Gastroesophageal sphincter (tissue), 4 donors: Measurements from ENCODE around the gene RUNX2. TPM values are rescaled to one million over a fixed set of nuclear protein-coding genes. Genes with fewer than 3 reads are reported as not detected.

ENCODE experiments used
- ATAC-seq: fragments of 150-250 bp; one replicate; pipeline ENCODE4 v1.9.1; 2016; ENCODE audit warnings: mild to moderate bottlenecking, moderate library complexity
- H3K27ac ChIP-seq, 4 donors: fragments of 200-600 bp; sonication (generic) in 3 of 4; 1 replicate in 3 of 4; 2 replicates in 1 of 4; pipeline ENCODE4 v1.5.1; 2016 to 2019
- H3K27me3 ChIP-seq: fragments of 200-600 bp; sonication (generic); one replicate; pipeline ENCODE4 v1.5.1; 2019
- H3K36me3 ChIP-seq, 2 donors: fragments of 200-600 bp; sonication (generic); one replicate each; pipeline ENCODE4 v1.5.1; 2019; ENCODE audit warnings: control low read depth in 1 of 2
- H3K4me1 ChIP-seq, 3 donors: fragments of 200-600 bp; sonication (generic); 1 replicate in 2 of 3; 2 replicates in 1 of 3; pipeline ENCODE4 v1.5.1; 2016 to 2019; ENCODE audit warnings: control low read depth in 2 of 3
- H3K4me3 ChIP-seq, 2 donors: fragments of 200-600 bp; sonication (generic); one replicate each; pipeline ENCODE4 v1.5.1; 2019; ENCODE audit warnings: mild to moderate bottlenecking in 1 of 2, moderate library complexity in 1 of 2
- H3K9me3 ChIP-seq, 3 donors: fragments of 200-600 bp; sonication (generic); one replicate each; pipeline ENCODE4 v1.5.1; 2017 to 2019; ENCODE audit warnings: control low read depth in 2 of 3
- EP300 ChIP-seq: sonication (generic); formaldehyde crosslinking; IDR thresholded peaks from one replicate; pipeline ENCODE4 v1.6.1; 2017; ENCODE audit warnings: antibody characterized with exemption, mild to moderate bottlenecking
- POLR2A ChIP-seq, 2 donors: fragments of 450-650 bp; IDR thresholded peaks; one replicate each; pipeline ENCODE4 v1.6.1; 2017; ENCODE audit warnings: antibody characterized with exemption in 2 of 2, mild to moderate bottlenecking in 2 of 2, moderate library complexity in 1 of 2
- POLR2AphosphoS5 ChIP-seq: sonication (generic); formaldehyde crosslinking; IDR thresholded peaks from one replicate; pipeline ENCODE4 v1.6.1; 2017; ENCODE audit warnings: antibody characterized with exemption
- WGBS, 2 donors: methylation state at CpG; one replicate each; pipeline ENCODE4 v1.1.5; 2018; ENCODE audit warnings: low coverage in 1 of 2; 5-methylcytosine and 5-hydroxymethylcytosine counted together
- total RNA-seq, 4 donors: library from RNA; depleted of rRNA; stranded (reverse); fragments of >200 nt; gene quantifications; one replicate each; pipeline ENCODE4 v1.1.0, GENCODE V29; 2016
- TF ChIP-seq, protein P1 (sequence below), 4 experiments: fragments of 200-600 bp in 2 of 4; fragments of 450-650 bp in 2 of 4; sonication (generic) in 1 of 4; IDR thresholded peaks; one replicate each; pipeline ENCODE4 v1.5.1; 2017 to 2019; ENCODE audit warnings: antibody characterized with exemption in 4 of 4, mild to moderate bottlenecking in 2 of 4, moderate library complexity in 2 of 4

The RUNX2 gene
- total RNA-seq, 4 donors from 2014 or later: 0.16 to 0.94 (median 0.65) TPM

DNA sequence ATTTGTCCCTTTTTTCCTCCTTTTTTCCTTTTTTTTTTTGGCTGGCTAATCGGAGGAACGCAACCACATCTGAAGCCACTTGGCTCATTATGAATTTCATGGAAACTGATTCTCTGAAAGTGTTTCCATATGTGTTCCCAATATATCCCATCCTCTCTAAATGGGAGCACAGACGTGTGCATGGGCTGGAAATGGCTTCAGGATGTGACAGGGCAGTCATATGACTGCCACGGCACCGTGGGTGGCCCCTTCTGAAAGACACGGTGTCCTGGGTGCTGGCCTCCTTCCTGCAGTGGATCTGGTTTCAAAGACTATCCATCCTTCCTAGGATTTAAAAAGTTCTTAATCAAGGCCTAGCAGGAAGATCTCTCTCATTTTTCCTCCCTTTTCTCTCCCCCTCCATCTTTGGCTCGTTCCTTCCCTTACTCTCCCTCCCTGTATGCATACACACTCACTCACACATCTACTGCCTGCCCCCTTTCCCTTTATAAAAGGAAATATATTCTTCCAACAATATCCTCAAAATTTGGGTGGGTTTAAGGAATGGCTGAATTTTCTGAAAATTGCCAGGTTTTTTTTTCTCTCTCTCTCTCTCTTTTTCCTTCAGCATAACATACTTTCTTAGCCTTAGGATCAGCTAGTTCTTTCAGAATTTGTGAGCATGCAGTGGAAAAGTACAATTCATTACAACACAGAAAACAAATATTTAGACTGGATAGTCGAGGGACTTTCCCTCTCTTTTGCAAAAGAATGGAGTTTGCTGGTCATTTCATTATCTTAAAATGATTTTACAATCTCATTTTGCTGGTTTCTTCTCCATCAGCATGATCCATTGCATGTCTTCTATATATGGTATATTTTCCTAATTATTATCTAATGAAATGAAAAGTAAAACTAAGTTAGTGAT lies 210.8 kb downstream of the RUNX2 start:
- H3K9me3 ChIP-seq: no peaks in the 10 kb centered on the region
- H3K4me3 ChIP-seq: no peak overlapping the region
- H3K27ac ChIP-seq: no peak overlapping the region
- WGBS, 2 donors: 44 to 52% methylated on average over 7 to 8 of the region's 8 CpGs
- H3K27me3 ChIP-seq: no peaks in the 10 kb centered on the region
- H3K36me3 ChIP-seq: no peaks in the 10 kb centered on the region
- no peak for TF ChIP-seq EP300
- no peak for ATAC-seq
- H3K4me1 ChIP-seq: no peaks in the 10 kb centered on the region

DNA sequence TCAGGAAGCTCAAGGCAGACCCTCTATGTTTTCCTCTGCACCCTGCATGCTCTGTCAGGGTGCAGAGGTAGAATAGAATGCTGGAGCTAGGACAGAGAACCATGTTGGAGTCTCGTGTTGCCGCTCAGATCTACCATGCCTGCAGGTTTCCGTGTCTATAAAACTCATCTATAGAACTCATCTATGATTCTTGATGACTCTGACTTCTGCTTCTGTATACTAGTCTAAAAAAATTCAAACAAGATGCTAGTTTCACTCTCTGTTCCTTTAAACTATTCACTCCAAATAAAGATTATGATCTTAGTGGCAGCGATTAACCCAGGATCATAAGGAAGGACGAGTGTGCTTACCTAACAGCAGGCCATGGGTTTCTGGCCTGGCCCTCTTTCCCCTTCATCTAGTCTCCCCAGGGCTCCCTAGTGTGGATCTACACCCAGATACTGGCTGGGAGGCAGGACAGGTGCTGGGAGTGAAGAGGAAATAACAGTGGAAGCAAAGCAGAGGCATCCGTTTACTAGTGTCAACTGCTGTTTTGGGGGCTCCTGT lies 212.3 kb downstream of the RUNX2 start:
- no peak overlapping the region for H3K4me3 ChIP-seq
- H3K36me3 ChIP-seq: no peaks in the 10 kb centered on the region
- H3K4me1 ChIP-seq: no peaks in the 10 kb centered on the region
- WGBS, 2 donors: 81 to 84% methylated on average over 5 to 6 of the region's 6 CpGs
- H3K27ac ChIP-seq: no peak overlapping the region
- no peak for ATAC-seq
- no peak for TF ChIP-seq POLR2A (IDR thresholded peaks at IDR 0.05)
- TF ChIP-seq POLR2AphosphoS5: no peak
- no peak for TF ChIP-seq EP300
- TF ChIP-seq, protein P1, sequence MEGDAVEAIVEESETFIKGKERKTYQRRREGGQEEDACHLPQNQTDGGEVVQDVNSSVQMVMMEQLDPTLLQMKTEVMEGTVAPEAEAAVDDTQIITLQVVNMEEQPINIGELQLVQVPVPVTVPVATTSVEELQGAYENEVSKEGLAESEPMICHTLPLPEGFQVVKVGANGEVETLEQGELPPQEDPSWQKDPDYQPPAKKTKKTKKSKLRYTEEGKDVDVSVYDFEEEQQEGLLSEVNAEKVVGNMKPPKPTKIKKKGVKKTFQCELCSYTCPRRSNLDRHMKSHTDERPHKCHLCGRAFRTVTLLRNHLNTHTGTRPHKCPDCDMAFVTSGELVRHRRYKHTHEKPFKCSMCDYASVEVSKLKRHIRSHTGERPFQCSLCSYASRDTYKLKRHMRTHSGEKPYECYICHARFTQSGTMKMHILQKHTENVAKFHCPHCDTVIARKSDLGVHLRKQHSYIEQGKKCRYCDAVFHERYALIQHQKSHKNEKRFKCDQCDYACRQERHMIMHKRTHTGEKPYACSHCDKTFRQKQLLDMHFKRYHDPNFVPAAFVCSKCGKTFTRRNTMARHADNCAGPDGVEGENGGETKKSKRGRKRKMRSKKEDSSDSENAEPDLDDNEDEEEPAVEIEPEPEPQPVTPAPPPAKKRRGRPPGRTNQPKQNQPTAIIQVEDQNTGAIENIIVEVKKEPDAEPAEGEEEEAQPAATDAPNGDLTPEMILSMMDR (IDR thresholded peaks at IDR 0.05): no peak
- no peaks in the 10 kb centered on the region for H3K9me3 ChIP-seq
- no peaks in the 10 kb centered on the region for H3K27me3 ChIP-seq

DNA sequence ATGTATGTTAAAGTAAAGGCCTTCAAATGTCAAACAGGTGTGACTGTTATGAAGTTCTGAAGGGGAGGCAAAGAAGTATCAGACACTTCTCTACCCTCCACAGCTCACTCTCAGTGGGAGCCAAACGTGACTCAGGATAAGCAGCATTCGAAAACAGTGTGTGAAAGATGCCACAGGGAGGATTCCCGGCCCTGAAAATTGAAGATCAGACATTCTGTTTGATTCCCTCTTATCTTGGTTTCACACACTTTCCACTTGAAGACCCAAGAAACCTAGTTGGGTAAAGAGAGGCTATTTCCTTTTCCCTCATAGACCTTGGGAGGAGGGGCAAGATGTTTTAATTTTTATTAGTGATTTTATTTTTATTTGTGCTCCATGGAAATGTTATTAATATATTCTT lies 213.8 kb downstream of the RUNX2 start:
- Histone ChIP-seq H3K9me3 (no peaks in the 10 kb centered on the region), H3K4me1 (no peaks in the 10 kb centered on the region), H3K27me3 (no peaks in the 10 kb centered on the region), H3K4me3 (no peak overlapping the region), H3K27ac (no peak overlapping the region), H3K36me3 (no peaks in the 10 kb centered on the region)
- TF ChIP-seq, protein P1 (IDR thresholded peaks at IDR 0.05): no peak
- no peak for TF ChIP-seq POLR2AphosphoS5
- TF ChIP-seq EP300: no peak
- no peak for TF ChIP-seq POLR2A (IDR thresholded peaks at IDR 0.05)
- WGBS, 2 donors: 77 to 78% methylated on average over 2 to 3 of the region's 3 CpGs
- ATAC-seq: no peak

DNA sequence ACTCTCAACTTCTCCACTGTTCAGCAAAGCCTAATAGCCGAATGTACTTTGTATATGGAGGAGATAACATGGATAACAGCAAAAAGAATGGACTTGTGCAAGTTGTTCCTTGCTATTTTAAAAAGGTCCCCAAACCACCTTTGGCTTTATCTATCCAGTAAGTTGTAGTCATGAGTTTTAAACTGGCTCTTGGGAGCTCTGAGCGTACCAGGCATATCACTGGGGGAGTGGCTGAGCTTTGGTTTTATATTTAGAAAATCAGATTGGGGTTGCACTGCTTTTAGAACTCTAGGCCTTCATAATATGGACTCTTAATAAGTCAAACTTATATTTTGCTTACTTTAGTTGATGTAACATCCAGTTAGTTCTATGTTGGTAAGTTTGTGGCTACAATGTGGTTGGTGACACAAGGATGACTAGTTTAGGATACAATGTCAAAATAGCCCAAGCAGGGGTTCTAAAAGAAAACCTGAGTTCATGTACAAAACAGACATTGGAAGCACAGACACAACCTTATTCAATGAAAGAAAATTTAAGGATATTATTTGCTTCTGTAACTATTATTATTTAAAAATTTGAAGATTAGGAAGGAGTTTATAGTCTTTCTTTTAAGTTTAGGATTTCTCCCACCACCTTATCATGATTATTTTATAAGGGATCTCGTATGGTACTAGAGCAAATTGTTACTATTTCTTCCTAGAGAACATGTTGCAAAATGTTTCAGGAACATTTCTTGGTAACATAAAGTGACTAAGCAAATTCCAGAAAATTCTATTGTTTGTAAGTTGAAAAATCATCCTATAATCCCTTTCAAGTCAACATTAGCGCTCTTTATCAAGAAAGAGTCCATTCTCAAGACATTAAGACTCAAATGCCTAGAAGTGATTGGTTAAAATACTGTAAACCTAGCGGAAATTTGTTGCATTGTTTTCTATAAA lies 215.4 kb downstream of the RUNX2 start:
- Histone ChIP-seq H3K36me3 (no peaks in the 10 kb centered on the region), H3K27ac (no peak overlapping the region), H3K4me1 (no peaks in the 10 kb centered on the region), H3K4me3 (no peak overlapping the region), H3K27me3 (no peaks in the 10 kb centered on the region), H3K9me3 (no peaks in the 10 kb centered on the region)
- ATAC-seq: no peak
- 77 to 83% methylated on average over 5 of the region's 5 CpGs for WGBS, 2 donors
- no peak for TF ChIP-seq POLR2AphosphoS5
- TF ChIP-seq, protein P1 (IDR thresholded peaks at IDR 0.05): no peak
- no peak for TF ChIP-seq POLR2A (IDR thresholded peaks at IDR 0.05)
- TF ChIP-seq EP300: no peak

DNA sequence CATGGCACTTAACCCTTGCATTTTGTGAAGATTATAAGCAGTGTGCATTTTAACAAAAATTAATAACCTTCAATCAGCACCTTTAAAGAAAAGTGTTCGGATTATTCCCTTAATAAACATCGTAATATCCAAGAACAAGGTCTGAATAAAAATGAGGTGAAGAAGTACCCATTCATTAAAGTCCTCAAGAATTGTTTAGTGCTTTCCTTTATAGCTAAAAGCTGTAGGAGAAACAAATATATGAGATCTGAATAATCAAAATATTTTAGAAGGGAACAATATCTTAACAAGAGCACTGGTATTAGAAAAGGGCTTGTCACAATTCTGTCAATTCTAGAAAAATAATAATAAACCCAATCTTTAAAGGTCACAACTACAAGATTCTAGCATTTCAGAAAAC lies 217.3 kb downstream of the RUNX2 start:
- no peak for ATAC-seq
- Histone ChIP-seq H3K27me3 (no peaks in the 10 kb centered on the region), H3K36me3 (no peaks in the 10 kb centered on the region), H3K9me3 (no peaks in the 10 kb centered on the region), H3K4me1 (no peaks in the 10 kb centered on the region), H3K4me3 (no peak overlapping the region), H3K27ac (no peak overlapping the region)
- TF ChIP-seq, protein P1 (IDR thresholded peaks at IDR 0.05): no peak
- no peak for TF ChIP-seq POLR2A (IDR thresholded peaks at IDR 0.05)
- TF ChIP-seq POLR2AphosphoS5: no peak
- TF ChIP-seq EP300: no peak
- 95 to 96% methylated on average over 2 of the region's 2 CpGs for WGBS, 2 donors
